Type B pancreatic cell (in vitro differentiated cells): ENCODE results near the gene RBM12. TPM values are rescaled to one million over a fixed set of nuclear protein-coding genes. Genes with fewer than 3 reads are reported as not detected.

Experiments used
- DNase-seq: peaks from one replicate; pipeline ENCODE4 v3.0.0; 2021; ENCODE audit warnings: mixed read lengths; ENCODE audit not compliant: unreplicated experiment; ENCODE audit errors: extremely low spot score
- H3K27ac Mint-ChIP-seq: 2 replicates; pipeline ENCODE4 v1.8.0; 2021; ENCODE audit warnings: mild to moderate bottlenecking, mixed read lengths
- H3K27me3 Mint-ChIP-seq: 2 replicates; pipeline ENCODE4 v1.8.0; 2021; ENCODE audit warnings: mixed read lengths
- H3K36me3 Mint-ChIP-seq: 2 replicates; pipeline ENCODE4 v1.8.0; 2021; ENCODE audit warnings: mixed read lengths
- H3K4me1 Mint-ChIP-seq: one replicate; pipeline ENCODE4 v1.8.0; 2021; ENCODE audit warnings: mixed read lengths; ENCODE audit not compliant: unreplicated experiment
- H3K4me3 Mint-ChIP-seq: 2 replicates; pipeline ENCODE4 v1.8.0; 2021; ENCODE audit warnings: mild to moderate bottlenecking, mixed read lengths
- H3K9me3 Mint-ChIP-seq: 2 replicates; pipeline ENCODE4 v1.8.0; 2021; ENCODE audit warnings: mixed read lengths
- total RNA-seq: library from RNA; stranded (reverse); gene quantifications from 2 replicates; pipeline ENCODE4 v1.2.1, GENCODE V29; 2021; ENCODE audit warnings: low replicate concordance
- TF ChIP-seq, protein P1 (sequence below): fragments of 200-600 bp; sonication (generic); conservative IDR thresholded peaks from 2 replicates; pipeline ENCODE4 v1.5.0; 2021; ENCODE audit warnings: antibody characterized with exemption, mild to moderate bottlenecking

The RBM12 gene
- total RNA-seq, 1 donor from 2014 or later = 153 TPM

DNA sequence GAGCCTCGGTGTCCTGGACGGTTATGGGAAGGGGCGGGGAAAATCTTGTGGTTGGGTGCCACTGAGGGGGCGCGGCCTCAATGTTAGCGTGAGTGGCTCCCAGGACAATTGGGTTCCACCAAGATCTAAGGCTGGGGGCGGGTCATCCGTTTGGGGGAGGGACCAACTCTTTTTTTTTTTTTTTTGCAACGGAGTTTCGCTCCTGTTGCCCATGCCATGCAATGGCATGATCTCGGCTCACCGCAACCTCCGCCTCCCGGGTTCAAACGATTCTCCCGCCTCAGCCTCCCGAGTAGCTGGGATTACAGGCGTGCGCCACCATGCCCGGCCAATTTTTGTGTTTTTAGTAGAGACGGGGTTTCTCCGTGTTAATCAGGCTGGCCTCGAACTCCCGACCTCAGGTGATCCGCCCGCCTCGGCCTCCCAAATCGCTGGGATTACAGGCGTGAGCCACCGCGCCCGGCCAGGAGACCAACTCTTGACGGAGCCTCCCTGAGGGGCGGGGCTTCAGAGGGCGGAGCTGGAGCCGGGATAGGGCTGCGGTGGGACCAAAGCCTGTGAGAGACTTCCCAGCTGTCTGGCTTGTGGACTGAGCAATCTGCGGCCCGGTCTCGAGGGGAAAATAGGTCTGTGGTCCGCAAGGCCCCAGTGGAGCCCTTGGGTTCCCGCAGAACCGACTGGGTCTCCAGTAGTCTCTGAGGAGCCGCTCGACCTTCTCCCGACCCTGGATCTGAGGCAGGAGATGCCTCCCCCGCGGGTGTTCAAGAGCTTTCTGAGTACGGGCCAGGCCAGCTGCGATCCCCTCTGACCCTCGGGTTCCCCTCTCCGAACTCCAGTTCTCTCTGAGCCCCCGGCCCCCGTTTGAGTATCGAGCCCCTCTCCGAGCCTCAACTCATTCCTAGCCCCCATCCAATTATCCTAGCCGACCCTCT lies 48.0 kb downstream of the RBM12 start:
- TF ChIP-seq, protein P1, sequence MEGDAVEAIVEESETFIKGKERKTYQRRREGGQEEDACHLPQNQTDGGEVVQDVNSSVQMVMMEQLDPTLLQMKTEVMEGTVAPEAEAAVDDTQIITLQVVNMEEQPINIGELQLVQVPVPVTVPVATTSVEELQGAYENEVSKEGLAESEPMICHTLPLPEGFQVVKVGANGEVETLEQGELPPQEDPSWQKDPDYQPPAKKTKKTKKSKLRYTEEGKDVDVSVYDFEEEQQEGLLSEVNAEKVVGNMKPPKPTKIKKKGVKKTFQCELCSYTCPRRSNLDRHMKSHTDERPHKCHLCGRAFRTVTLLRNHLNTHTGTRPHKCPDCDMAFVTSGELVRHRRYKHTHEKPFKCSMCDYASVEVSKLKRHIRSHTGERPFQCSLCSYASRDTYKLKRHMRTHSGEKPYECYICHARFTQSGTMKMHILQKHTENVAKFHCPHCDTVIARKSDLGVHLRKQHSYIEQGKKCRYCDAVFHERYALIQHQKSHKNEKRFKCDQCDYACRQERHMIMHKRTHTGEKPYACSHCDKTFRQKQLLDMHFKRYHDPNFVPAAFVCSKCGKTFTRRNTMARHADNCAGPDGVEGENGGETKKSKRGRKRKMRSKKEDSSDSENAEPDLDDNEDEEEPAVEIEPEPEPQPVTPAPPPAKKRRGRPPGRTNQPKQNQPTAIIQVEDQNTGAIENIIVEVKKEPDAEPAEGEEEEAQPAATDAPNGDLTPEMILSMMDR = no peak
- H3K36me3 Mint-ChIP-seq = no peaks in the 10 kb centered on the region
- H3K9me3 Mint-ChIP-seq = no peaks in the 10 kb centered on the region
- H3K4me3 Mint-ChIP-seq = peak overlapping the region; percentile 91
- no peak for DNase-seq
- H3K4me1 Mint-ChIP-seq = peaks cover 5% of the 10 kb centered on the region
- peak overlapping the region; percentile 91 for H3K27ac Mint-ChIP-seq
- peaks cover 4% of the 10 kb centered on the region for H3K27me3 Mint-ChIP-seq

DNA sequence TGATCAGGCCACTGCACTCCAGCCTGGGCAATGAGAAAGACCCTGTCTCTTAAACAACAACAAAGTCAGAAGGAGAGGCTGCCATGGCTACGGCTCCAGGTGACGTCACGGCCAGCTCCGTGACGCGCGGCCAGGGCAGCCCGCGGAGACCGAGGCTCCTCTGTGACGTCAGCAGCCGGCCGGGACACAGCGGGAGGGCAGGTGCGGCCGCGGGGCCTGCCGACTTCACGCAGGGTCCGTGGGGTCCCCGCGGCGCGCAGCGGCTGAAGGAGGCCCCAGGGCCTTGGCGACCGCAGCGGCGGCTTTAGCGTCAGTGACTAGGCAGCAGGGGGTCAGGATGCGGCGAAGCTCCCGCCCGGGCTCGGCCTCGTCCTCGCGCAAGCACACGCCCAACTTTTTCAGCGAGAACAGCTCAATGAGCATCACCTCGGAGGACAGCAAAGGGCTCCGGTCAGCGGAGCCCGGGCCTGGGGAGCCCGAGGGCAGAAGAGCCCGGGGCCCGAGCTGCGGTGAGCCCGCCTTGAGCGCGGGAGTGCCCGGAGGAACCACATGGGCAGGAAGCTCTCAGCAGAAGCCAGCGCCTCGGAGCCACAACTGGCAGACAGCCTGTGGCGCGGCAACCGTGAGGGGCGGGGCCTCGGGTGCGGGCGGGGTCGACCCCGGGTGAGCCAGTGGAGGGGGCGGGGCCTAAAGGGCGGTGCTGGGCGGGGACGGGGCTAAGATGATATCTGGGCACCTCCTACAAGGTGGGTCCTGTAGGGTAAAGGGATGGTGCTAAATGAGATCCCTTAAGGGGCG lies 48.8 kb downstream of the RBM12 start, which contains the start of gene SPAG4:
Gene SPAG4, plus strand, starts transcription at position 163 of the 798 bp plus-strand sequence. Its CDS starts 175 bp downstream, at position 338.
- Mint-ChIP-seq H3K4me1 (peaks cover 5% of the 10 kb centered on the region), H3K36me3 (no peaks in the 10 kb centered on the region), H3K27ac (peak within 1 kb of the TSS; percentile 93), H3K9me3 (no peaks in the 10 kb centered on the region), H3K4me3 (peak within 1 kb of the TSS; percentile 91), H3K27me3 (peaks cover 4% of the 10 kb centered on the region)
- peak; percentile 99 for DNase-seq
- TF ChIP-seq, protein P1 = no peak

DNA sequence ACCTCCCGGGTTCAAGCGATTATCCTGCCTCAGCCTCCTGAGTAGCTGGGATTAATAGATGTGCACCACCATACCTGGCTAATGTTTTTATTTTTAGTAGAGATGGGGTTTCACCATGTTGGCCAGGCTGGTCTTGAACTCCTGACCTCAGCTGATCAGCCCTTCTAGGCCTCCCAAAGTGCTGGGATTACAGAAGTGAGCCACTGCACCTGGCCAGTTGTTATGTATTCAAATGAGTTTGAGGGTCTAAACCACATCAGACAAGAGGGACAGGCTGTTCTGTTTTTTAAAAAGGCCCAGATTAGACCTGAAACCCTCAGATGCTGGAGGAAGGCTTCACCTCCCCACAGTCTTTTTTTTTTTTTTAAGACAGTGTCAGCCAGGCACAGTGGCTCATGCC lies 53.2 kb downstream of the RBM12 start:
- Mint-ChIP-seq H3K27ac (no peak overlapping the region), H3K27me3 (no peaks in the 10 kb centered on the region), H3K9me3 (no peaks in the 10 kb centered on the region), H3K4me3 (no peak overlapping the region), H3K4me1 (peaks cover 5% of the 10 kb centered on the region), H3K36me3 (no peaks in the 10 kb centered on the region)
- TF ChIP-seq, protein P1 = no peak
- no peak for DNase-seq

DNA sequence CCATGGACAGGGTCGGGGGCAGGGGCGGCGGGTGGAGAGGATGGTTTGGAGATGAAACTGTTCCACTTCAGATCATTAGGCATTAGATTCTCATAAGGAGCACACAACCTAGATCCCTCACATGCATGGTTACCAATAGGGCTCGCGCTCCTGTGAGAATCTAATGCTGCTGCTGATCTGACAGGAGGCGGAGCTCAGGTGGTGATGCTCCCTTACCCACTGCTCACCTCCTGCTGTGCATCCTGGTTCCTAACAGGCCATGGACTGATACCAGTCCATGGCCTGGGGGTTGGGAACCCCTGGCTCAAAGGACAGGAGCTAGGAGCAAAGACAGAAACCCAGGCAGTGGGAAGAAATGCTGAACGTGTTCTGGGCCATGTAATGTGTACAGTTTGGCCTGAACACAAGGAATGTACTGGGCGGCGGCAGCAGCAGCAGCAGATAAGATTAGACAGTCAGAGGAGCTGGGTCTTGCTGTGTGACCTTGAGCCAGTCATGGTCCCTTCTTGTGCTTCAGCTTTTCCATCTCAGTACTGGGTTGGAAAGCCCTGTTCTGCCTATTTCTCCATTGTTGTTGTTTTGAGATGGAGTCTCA lies 53.8 kb downstream of the RBM12 start:
- no peak for DNase-seq
- no peak overlapping the region for H3K4me3 Mint-ChIP-seq
- H3K9me3 Mint-ChIP-seq = no peaks in the 10 kb centered on the region
- H3K27me3 Mint-ChIP-seq = no peaks in the 10 kb centered on the region
- TF ChIP-seq, protein P1 = no peak
- peaks cover 5% of the 10 kb centered on the region for H3K4me1 Mint-ChIP-seq
- no peaks in the 10 kb centered on the region for H3K36me3 Mint-ChIP-seq
- H3K27ac Mint-ChIP-seq = no peak overlapping the region

DNA sequence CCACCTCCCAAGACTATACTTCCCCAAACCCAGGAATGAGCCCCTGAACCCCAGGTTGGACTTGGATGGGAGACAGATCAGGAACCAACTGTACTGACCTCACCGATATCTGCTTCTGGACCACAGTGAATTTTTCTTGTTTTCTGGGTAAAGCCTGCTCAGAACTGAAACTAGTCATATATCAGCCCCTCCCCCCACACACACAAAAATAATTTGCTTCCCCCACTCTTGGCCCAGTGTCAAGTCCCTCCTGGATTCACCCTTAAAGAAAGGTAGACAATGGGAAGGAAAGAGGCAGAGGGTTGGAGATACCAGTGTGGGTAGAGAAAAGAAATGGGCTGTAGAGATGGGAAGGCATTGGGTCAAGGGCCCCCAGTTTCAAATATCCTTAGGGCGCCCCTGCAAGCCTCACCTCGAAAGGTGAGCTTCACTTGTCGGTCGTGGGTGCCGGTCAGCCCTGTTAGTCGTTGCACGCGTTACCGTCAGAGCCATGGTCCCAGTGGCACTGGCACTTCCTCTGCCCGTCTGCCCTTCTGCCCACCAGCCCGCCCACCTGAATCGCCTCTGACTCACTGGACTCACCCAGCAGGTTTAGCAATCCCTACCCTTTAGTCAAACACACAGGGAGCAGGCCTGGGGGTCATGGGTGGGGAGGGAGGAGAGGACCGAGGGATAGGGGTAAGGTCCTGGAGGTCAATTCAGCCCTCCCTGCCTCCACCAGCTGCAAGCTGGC lies 57.5 kb downstream of the RBM12 start:
- DNase-seq = no peak
- TF ChIP-seq, protein P1 = no peak
- Mint-ChIP-seq H3K36me3 (no peaks in the 10 kb centered on the region), H3K9me3 (no peaks in the 10 kb centered on the region), H3K27me3 (peaks cover 22% of the 10 kb centered on the region), H3K4me3 (peak overlapping the region; percentile 6), H3K4me1 (peaks cover 5% of the 10 kb centered on the region), H3K27ac (no peak overlapping the region)
